WTC11 (cell line): ENCODE data around the gene ST8SIA6. TPM values are rescaled to one million over a fixed set of nuclear protein-coding genes. Genes with fewer than 3 reads are reported as not detected.

Experiments
- ATAC-seq: fragments of 200-7000 bp; cut with Tn5 transposase; 2 replicates; pipeline ENCODE4 v1.10.0; 2021; ENCODE audit warnings: mild to moderate bottlenecking, moderate library complexity
- CTCF ChIA-PET: fragments of 300-600 bp; sonication (Branson Sonifier 250); formaldehyde crosslinking; loops from one replicate; lab custom pipeline; 2021; ENCODE audit warnings: antibody characterized with exemption; lab: Charles Lee
- POLR2A ChIA-PET: fragments of 350-600 bp; sonication (Branson Sonifier 250); formaldehyde crosslinking; loops from one replicate; lab custom pipeline; 2021; ENCODE audit warnings: antibody characterized with exemption; lab: Charles Lee
- DNase-seq: peaks from one replicate; pipeline ENCODE4 v3.0.0; 2021; ENCODE audit warnings: low spot score
- H3K27ac Mint-ChIP-seq: 2 replicates; pipeline ENCODE4 v1.8.0; 2021; ENCODE audit warnings: mixed read lengths
- H3K27me3 Mint-ChIP-seq: 2 replicates; pipeline ENCODE4 v1.8.0; 2021; ENCODE audit warnings: low read depth, mild to moderate bottlenecking, moderate library complexity, mixed read lengths
- H3K36me3 Mint-ChIP-seq: 2 replicates; pipeline ENCODE4 v1.8.0; 2021; ENCODE audit warnings: mixed read lengths
- H3K4me1 Mint-ChIP-seq: 2 replicates; pipeline ENCODE4 v1.8.0; 2022; ENCODE audit warnings: mixed read lengths
- H3K4me3 Mint-ChIP-seq: 2 replicates; pipeline ENCODE4 v1.8.0; 2021; ENCODE audit warnings: mild to moderate bottlenecking, moderate library complexity, mixed read lengths
- H3K9me3 Mint-ChIP-seq: 2 replicates; pipeline ENCODE4 v1.8.0; 2021; ENCODE audit warnings: mixed read lengths
- CBFB ChIP-seq: sonication (generic); formaldehyde crosslinking; IDR thresholded peaks from 2 replicates; pipeline ENCODE4 v1.8.1; 2022; ENCODE audit warnings: mild to moderate bottlenecking, low read depth, missing genetic modification reagents
- E2F4 ChIP-seq: sonication (generic); formaldehyde crosslinking; IDR thresholded peaks from 2 replicates; pipeline ENCODE4 v1.8.1; 2022; ENCODE audit warnings: low read depth, mild to moderate bottlenecking, moderate library complexity, missing genetic modification reagents, borderline replicate concordance
- ELF4 ChIP-seq: sonication (generic); formaldehyde crosslinking; IDR thresholded peaks from 2 replicates; pipeline ENCODE4 v1.8.1; 2022; ENCODE audit warnings: low read depth, mild to moderate bottlenecking, moderate library complexity, missing genetic modification reagents
- EMX1 ChIP-seq: fragments of 250-450 bp; sonication (Bioruptor Pico); IDR thresholded peaks from 2 replicates; pipeline ENCODE4 v1.8.0; 2021; ENCODE audit warnings: mild to moderate bottlenecking
- FOXP4 ChIP-seq: sonication (generic); formaldehyde crosslinking; IDR thresholded peaks from 2 replicates; pipeline ENCODE4 v1.8.0; 2022; ENCODE audit warnings: mild to moderate bottlenecking, missing genetic modification reagents
- MLX ChIP-seq: sonication (generic); formaldehyde crosslinking; IDR thresholded peaks from 2 replicates; pipeline ENCODE4 v1.8.1; 2023; ENCODE audit warnings: mild to moderate bottlenecking, missing genetic modification reagents, moderate library complexity
- MYBL2 ChIP-seq: sonication (generic); formaldehyde crosslinking; IDR thresholded peaks from 2 replicates; pipeline ENCODE4 v1.8.1; 2023; ENCODE audit warnings: mild to moderate bottlenecking, moderate library complexity, missing genetic modification reagents
- NFATC4 ChIP-seq: fragments of 250-450 bp; sonication (Bioruptor Pico); IDR thresholded peaks from 2 replicates; pipeline ENCODE4 v1.9.0; 2021; ENCODE audit warnings: mild to moderate bottlenecking
- OVOL2 ChIP-seq: fragments of 250-450 bp; sonication (Bioruptor Pico); IDR thresholded peaks from 2 replicates; pipeline ENCODE4 v1.9.0; 2021; ENCODE audit warnings: mild to moderate bottlenecking, borderline replicate concordance
- TP53 ChIP-seq: sonication (generic); formaldehyde crosslinking; IDR thresholded peaks from 2 replicates; pipeline ENCODE4 v1.8.1; 2023; ENCODE audit warnings: mild to moderate bottlenecking, missing genetic modification reagents
- ZNF138 ChIP-seq: sonication (generic); formaldehyde crosslinking; conservative IDR thresholded peaks from 2 replicates; pipeline ENCODE4 v1.8.1; 2022; ENCODE audit warnings: mild to moderate bottlenecking, moderate library complexity, missing genetic modification reagents
- ZNF512 ChIP-seq: sonication (generic); formaldehyde crosslinking; IDR thresholded peaks from 2 replicates; pipeline ENCODE4 v1.8.1; 2022; ENCODE audit warnings: missing genetic modification reagents, borderline replicate concordance
- ZNF532 ChIP-seq: fragments of 250-450 bp; sonication (Bioruptor Pico); IDR thresholded peaks from 2 replicates; pipeline ENCODE4 v1.9.0; 2021; ENCODE audit warnings: mild to moderate bottlenecking, borderline replicate concordance
- total RNA-seq: library from RNA; stranded (reverse); gene quantifications from 3 replicates; pipeline ENCODE4 v1.2.3, GENCODE V29; 2021

ST8SIA6 gene
- total RNA-seq, 1 experiment from 2014 or later, result 3.5 TPM

GRCh38 chr10:17450024-17450423 is 4.4 kb downstream of the ST8SIA6 start:
- DNase-seq (no peak), ATAC-seq (no peak)
- ChIA-PET CTCF (no interaction called here), POLR2A (no interaction called here)
- Mint-ChIP-seq H3K4me3 (no peak overlapping the region), H3K4me1 (peaks cover 32% of the 10 kb centered on the region), H3K27me3 (peaks cover 22% of the 10 kb centered on the region), H3K9me3 (peaks cover 22% of the 10 kb centered on the region), H3K36me3 (peaks cover 28% of the 10 kb centered on the region), H3K27ac (no peak overlapping the region)
- no peak for TF ChIP-seq MYBL2 (CRISPR knock-in tag)
- no peak for TF ChIP-seq ZNF512 (CRISPR knock-in tag)
- TF ChIP-seq TP53 (CRISPR knock-in tag), result no peak
- no peak for TF ChIP-seq ZNF138 (CRISPR knock-in tag)
- TF ChIP-seq ZNF532 (CRISPR knock-in tag), result no peak
- TF ChIP-seq OVOL2 (CRISPR knock-in tag), result no peak
- no peak for TF ChIP-seq ELF4 (CRISPR knock-in tag)
- TF ChIP-seq NFATC4 (CRISPR knock-in tag), result no peak

- Mint-ChIP-seq H3K27ac (no peak overlapping the region), H3K4me1 (peaks cover 24% of the 10 kb centered on the region), H3K4me3 (no peak overlapping the region), H3K36me3 (peaks cover 25% of the 10 kb centered on the region), H3K9me3 (peaks cover 22% of the 10 kb centered on the region), H3K27me3 (no peaks in the 10 kb centered on the region; the same call in 1 of the 2 replicates)
- no peak for TF ChIP-seq CBFB (CRISPR knock-in tag)
- no peak for TF ChIP-seq FOXP4 (CRISPR knock-in tag)
- TF ChIP-seq NFATC4 (CRISPR knock-in tag), result no peak
- no peak for TF ChIP-seq E2F4 (CRISPR knock-in tag)
- no peak for DNase-seq
- ChIA-PET POLR2A (no interaction called here), CTCF (interaction anchor here (1.0 to 1.6 kb wide), 3 partner anchors 9 to 69 kb away, joined by 3 to 5 read pairs (median 5); partner anchors contain the start of gene ST8SIA6)
- ATAC-seq, result peak; percentile 61
Measured at GRCh38 chr10:17445400-17445998, 8.9 kb downstream of the ST8SIA6 start.

- ATAC-seq, result no peak
- ChIA-PET CTCF (interaction anchor here (1.0 to 1.6 kb wide), 3 partner anchors 10 to 68 kb away, joined by 3 to 5 read pairs (median 5); partner anchors contain the start of gene ST8SIA6), POLR2A (no interaction called here)
- H3K9me3 Mint-ChIP-seq, result peaks cover 14% of the 10 kb centered on the region
- no peak overlapping the region for H3K27ac Mint-ChIP-seq
- H3K36me3 Mint-ChIP-seq, result peaks cover 14% of the 10 kb centered on the region
- H3K4me1 Mint-ChIP-seq, result peaks cover 23% of the 10 kb centered on the region
- H3K4me3 Mint-ChIP-seq, result no peak overlapping the region
- no peak for DNase-seq
- H3K27me3 Mint-ChIP-seq, result no peaks in the 10 kb centered on the region; the same call in 1 of the 2 replicates
- TF ChIP-seq MLX (CRISPR knock-in tag) (no peak), EMX1 (CRISPR knock-in tag) (no peak)
Measured at GRCh38 chr10:17444388-17444714, 10.0 kb downstream of the ST8SIA6 start.
